ENCODE measurements around the gene RAVER1. TPM values are rescaled to one million over a fixed set of nuclear protein-coding genes. Genes with fewer than 3 reads are reported as not detected.

Gene RAVER1
- total and polyA plus RNA-seq, 9 of the 15 experiments (the other 6 are each of a cell fraction or from before 2014, with no cell fraction given) = 0.06 to 113 (median 7.0) TPM

GRCh38 chr19:10380313-10381102 is 47.2 kb upstream of the RAVER1 start, which contains the start of gene TYK2 (continued):
- TF ChIP-seq ZNF699 (CRISPR knock-in tag; IDR thresholded peaks at IDR 0.05; ENCODE audit: insufficient replicate concordance) (no peak), ZFP36 (IDR thresholded peaks at IDR 0.05; ENCODE audit: low read depth, low read length, partially characterized antibody) (peak; percentile 3), BRF1 (IDR thresholded peaks at IDR 0.05; ENCODE audit: borderline replicate concordance, extremely low read depth, insufficient read length) (no peak), THRA (IDR thresholded peaks at IDR 0.05) (no peak), GMEB1 (CRISPR knock-in tag; IDR thresholded peaks at IDR 0.05) (no peak), SFPQ (IDR thresholded peaks at IDR 0.05; ENCODE audit: low read depth, low read length) (no peak), MGA (IDR thresholded peaks at IDR 0.05) (peak; percentile 96), POLR2A (conservative IDR thresholded peaks at IDR 0.05) (peak; percentile 98)

Data from K562 (cell line).